ENCODE results near the gene TUFT1. TPM values are rescaled to one million over a fixed set of nuclear protein-coding genes. Genes with fewer than 3 reads are reported as not detected.
A peak's percentile ranks its signal among the peaks of the same experiment; 100 is the strongest.

Gene TUFT1, protein sequence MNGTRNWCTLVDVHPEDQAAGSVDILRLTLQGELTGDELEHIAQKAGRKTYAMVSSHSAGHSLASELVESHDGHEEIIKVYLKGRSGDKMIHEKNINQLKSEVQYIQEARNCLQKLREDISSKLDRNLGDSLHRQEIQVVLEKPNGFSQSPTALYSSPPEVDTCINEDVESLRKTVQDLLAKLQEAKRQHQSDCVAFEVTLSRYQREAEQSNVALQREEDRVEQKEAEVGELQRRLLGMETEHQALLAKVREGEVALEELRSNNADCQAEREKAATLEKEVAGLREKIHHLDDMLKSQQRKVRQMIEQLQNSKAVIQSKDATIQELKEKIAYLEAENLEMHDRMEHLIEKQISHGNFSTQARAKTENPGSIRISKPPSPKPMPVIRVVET
- total RNA-seq = 29.5 TPM

DNA sequence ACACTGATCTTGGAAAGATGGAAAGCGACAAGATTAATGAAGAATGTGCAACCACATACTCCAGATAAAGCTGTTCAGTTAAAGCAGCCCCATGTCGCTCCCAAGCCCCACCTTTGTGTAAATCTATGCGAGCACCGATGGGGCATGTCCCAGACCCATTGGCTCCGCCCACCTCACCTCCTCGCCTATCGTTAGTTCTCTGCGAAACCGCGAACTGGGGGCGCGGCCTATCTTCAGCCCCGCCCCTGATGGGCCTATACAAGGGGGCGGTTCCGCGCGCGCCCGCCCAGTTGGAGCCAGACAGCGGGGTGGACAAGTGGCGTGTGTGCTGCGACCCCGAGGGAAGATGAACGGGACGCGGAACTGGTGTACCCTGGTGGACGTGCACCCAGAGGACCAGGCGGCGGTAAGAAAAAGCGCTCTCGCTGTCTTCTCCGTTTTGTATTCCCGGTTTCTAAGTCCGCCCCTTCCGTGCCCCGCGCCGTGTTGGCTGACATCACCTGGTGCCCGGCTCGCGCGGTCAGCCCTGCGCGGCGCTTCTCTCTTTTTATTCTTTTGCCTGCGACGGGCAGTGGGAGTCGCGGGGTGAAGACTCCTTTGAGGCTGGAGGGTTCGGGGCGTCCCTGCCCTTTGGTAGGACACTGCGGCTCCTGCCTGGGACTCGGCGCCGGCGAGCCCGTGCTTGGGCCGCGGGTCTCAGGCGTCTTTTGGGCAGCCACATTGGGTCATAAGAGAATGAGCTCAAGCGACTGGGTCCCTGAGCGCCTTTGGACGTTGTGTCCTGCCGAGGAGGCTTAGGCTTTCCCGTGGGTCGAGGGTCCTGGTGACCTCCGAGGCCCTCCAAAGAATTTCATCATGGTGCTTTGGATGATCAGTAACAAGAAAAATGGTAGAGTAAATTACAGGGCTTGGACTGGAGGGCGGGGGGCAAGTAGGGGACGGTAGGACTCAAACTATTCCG lies at the start of gene TUFT1:
TUFT1 (plus strand) TSS at position 289 of the 961 bp plus-strand sequence; CDS start at position 347, 58 bp downstream.
- DNase-seq (ENCODE audit: low spot score) = peak; percentile 95

DNA sequence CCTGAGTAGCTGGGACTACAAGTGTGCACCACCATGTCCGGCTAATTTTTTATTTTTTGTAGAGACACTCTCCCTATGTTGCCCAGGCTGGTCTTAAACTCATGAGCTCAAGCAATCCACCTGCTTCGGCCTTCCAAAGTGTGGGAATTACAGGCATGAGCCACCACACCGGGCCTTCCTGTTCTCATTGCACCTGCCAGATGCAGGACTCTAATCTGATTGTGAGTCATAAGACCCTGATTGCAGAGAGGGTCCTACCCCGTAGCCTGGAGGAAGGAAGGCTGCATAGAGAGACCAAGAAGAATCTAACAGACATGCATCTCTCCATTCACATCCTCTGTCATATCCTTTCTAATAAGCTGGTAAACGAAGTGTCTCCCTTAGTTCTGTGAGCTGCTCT lies 48.5 kb upstream of the TUFT1 start:
- no peak for DNase-seq (ENCODE audit: low spot score)

DNA sequence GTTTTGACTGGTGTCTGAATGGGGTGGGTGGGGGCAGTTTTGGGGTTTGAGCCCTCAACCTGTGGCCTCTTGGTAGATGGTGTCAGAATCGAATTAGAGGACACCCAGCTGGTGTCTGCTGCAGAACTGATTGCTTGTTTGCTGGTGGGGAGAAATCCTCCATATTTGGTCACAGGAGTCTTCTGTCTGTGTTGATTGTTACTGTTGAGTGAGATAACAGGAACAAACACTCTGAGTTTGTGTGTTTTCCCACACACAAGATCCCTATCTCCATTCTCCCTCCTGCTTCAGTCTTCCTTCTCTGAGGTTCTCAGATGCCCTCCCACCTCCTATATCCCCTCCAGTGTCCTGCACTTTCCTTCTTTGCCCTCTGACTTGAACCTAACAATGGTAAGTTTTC lies 48.0 kb upstream of the TUFT1 start:
- no peak for DNase-seq (ENCODE audit: low spot score)

DNA sequence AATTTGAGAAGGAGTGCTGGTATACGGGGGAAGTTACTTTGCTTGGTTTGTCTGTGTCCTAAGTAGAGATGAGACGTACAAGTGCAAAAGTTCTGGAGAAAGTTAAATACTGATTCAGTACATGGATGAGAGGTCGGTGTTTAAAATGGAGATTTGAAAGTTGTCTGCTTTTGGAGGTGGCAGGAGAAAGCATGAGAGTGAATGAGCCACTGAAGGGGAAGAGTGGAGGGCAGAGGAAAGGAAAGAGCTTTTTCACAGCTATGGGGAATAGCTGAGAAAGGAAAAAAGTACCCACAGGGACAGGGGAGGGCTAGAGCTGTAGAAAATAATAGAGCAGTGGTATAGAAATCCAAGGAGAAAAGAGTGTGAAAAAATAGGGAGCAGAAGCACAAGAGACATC lies 47.1 kb upstream of the TUFT1 start:
- DNase-seq (ENCODE audit: low spot score) = no peak

DNA sequence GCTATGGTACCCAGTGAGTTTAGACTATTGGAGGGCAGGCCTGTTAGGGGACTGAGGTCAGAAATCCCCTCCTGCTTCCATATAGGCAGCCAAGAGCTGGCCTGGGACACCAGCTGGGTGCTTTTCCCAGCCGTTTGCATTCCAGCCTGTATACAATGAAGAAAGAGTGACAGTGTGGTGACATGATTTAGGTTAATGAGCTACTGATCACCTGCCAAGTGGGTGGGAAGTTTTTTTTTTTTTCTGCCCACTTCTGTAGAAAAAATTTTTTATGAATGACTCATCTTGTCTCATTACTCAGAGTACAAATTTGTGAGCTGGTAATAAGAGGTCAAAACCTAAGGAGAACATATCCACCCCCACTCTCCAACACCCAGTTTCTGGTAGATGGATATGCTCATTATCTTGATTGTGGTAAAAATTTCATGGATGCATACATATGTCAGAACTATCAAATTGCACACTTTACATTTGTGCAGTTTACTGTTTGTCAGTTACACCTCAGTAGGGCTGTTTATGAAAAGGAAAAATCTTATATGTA lies 45.3 kb upstream of the TUFT1 start:
- DNase-seq (ENCODE audit: low spot score) = no peak

DNA sequence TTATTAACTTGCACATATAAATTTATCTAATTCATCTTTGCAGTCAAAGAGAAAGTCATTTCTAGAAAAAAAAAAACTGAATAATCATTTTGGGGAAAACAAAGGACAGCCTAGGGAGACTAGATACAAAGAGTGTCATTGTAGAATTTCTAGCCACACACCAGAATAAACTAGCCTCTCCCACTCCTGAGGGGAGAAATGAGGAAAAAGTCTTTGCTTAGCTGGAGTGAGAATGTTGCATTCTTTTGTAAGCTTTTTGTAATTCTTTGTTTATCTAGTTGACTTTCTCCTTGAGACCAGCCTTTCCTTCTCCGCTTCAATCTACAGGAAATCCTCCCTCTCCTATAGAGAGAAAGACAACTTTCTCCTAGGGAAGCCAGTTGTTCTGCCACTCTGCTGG lies 44.8 kb upstream of the TUFT1 start:
- DNase-seq (ENCODE audit: low spot score) = no peak

DNA sequence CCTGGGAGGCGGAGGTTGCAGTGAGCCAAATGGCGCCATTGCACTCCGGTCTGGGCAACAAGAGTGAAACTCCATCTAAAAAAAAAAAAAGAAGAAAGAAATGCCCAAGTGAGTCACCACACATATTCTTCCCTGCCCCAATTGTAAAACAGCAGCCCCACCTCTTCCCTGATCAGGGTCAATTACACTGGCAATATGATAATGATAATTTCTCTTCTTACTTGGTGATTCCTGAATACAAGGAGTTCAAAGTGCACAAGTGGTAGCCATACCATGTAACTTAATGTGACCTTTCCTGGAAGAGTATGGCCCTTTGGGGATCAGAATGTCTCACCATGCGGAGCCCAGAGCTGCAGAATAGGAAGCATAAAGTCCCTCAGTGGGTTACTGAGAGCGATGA lies 40.7 kb upstream of the TUFT1 start:
- no peak for DNase-seq (ENCODE audit: low spot score)

DNA sequence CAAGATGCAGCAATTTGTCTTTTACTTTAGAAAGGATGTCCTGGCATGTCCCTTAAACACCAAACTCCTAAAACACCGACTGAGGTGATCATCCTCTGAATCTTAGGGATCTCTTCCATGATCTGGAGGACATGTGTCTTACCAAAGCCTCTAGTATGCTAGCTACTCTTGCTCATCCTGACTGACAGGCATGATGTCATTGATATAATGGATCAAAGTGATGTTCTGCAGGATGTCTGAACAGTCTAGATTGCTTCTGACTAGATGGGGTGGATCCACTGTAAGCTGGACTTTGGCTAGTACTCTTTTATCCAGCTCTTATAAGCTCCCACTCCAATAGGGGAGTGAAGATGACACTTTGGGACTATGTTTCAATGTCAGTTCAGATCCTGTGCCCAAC lies 40.2 kb upstream of the TUFT1 start:
- DNase-seq (ENCODE audit: low spot score) = no peak

DNA sequence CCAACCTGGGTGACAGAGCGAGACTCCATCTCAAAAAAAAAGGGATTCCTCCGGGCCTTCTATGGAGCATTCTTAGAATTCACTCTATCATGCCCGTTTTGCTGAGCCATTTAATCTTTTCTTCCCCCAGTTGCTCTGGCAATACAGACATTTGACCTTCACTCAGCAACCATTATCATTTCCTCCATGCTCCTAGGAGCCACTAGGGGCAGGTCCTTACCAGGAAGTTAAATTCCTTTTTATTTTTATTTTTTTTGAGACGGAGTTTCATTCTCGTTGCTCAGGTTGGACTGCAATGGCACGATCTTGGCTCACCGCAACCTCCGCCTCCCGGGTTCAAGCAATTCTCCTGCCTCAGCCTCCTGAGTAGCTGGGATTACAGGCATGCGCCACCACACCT lies 38.6 kb upstream of the TUFT1 start:
- no peak for DNase-seq (ENCODE audit: low spot score)

DNA sequence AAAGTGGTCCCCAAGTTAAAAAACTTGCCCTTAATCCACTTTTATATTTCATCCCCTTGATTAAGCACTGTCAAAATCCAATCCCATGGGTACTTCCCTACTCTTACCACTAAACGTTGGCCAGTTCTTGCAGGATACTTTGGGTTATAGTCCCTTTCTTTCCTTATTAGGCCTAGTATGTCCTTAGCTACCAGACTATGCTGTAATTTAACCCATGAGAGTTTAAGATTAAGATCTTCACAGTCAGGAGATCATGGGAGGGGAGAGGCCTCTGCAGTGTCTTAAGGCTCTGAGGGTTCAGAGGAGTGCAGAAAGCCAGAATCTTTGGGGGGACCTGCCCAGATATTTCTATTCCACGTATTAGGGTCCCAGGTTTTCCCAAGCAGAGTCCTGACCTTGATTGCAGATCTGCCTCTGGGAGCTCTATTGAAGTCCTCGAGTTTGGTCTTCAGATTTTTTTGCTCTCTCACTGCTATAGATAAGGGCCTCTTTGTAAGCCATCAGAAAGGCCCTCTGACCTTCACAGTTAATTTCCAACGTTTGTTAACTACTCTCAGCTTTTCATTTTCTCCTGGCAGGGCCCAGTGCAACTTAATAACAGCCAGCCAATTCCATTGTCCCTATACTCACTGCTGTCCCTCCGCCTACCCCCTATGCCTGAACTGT lies 37.9 kb upstream of the TUFT1 start:
- DNase-seq (ENCODE audit: low spot score) = no peak

DNA sequence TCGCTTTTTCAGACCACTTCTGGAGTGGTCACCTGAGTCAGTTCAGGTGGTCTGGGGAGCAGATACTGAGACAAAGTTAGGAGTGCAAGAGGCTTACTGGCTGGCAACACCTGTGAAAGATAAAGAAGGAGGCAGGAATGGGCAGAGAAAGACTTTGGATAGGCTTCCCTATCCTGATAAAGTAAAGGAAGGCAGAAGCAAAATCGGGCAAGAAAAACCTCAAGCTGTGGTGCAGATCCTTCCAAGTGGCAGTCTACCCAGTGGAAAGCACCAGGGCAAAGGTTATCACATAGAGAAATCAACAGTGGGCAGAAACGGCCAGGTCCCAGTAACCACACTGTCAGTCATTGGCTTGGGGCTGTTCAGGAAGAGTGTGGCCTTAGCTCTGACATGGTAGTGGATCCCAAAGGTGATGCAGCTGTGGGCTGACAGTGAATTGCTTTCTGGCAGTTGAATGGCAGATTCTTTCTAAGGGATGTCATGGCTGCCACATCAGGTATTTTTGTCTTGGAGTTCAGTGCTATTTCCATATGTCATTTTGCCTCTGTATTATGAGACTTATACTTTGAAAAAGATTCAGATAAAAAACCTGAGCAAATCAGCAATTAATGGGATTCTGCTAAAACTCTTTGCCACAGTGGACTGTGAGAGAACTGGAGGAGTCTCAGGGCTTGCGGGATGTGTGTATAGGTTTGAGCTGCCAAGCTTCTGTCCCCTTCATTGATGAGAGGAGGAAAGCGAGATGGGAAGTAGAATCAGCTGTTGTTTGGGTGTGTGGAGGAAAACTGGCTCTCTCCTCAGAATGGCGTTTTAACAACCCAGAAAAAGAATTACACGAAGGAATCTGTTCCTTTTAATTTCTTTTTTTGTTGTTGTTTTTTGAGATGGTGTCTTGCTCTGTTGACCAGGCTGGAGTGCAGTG lies 37.0 kb upstream of the TUFT1 start:
- no peak for DNase-seq (ENCODE audit: low spot score)

DNA sequence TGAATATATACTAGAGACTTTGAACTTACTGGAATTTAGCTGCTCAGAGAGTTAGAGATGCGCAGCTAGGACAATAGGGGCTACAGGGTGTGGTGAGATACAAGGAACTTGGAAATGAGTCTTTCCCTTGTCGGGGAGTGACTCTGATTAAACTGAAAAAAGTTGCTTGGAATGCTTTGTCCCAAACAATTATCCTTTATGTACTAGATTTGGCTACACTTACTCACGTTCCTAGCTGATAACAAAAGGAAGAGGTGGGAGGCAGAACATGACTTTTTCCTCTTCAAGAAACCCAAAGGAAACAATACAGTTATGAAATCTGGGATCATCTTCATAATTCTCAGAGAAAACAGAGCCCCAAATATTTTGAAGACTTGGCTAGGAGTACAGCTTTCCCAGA lies 35.9 kb upstream of the TUFT1 start:
- DNase-seq (ENCODE audit: low spot score) = no peak

DNA sequence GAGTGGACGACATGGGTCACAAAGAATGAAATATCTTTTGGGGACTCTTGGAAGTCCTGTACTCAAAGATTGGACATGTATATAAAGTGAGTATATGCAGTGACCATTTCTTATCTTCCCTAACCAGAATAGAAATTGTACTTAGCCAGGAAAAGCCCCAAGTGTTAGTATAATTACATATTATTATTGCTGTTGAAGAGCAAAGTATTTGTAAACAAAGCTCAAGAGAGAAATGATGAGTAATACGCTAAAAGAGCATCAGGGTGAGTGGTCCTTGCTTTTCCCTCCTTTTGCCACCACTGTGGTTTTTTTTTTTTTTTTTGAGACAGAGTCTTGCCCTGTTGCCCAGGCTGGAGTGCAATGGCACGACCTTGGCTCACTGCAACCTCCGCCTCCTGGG lies 35.4 kb upstream of the TUFT1 start:
- DNase-seq (ENCODE audit: low spot score) = no peak

DNA sequence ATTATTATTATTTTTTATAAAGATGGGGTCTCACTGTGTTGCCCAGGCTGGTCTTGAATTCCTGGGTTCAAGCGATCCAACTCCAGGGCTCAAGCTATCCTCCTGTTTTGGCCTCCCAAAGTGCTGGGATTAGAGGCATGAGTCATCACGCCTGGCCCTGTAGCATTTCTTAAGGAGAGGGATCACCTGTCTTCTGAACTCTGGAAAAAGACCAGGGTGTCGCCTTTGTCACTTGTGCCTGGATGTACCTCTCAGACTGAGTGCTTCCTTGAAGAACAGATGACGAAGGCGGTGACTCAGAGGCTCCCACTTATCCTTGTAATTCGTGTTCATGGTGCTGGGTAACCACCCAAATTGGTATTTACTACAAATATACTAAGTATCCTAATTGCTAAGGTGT lies 31.3 kb upstream of the TUFT1 start:
- no peak for DNase-seq (ENCODE audit: low spot score)

DNA sequence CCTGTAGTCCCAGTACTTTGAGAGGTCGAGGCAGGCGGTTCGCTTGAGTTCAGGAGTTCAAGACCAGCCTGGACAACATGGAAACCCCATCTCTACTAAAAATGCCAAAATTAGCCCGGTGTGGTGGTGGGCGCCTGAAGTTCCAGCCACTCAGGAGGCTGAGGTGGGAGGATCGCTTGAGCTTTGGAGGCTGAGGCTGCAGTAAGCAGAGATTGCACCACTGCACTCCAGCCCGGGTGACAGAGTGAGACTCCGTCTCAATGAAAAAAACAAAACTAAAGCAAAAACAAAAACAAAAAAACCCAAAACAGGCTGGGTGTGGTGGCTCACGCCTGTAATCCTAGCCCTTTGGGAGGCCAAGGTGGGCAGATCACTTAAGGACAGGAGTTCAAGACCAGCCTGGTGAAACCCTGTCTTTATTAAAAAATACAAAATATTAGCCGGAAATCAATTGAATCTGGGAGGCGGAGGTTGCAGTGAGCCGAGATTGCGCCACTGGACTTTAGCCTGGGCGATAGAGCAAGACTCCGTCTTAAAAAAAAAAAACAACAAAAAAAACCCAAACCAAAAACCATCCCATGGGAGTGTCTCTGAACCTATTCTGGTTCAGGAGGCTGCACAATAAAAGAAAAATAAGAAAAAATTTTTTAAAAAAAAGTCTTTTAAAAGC lies 30.6 kb upstream of the TUFT1 start:
- DNase-seq (ENCODE audit: low spot score) = no peak

DNA sequence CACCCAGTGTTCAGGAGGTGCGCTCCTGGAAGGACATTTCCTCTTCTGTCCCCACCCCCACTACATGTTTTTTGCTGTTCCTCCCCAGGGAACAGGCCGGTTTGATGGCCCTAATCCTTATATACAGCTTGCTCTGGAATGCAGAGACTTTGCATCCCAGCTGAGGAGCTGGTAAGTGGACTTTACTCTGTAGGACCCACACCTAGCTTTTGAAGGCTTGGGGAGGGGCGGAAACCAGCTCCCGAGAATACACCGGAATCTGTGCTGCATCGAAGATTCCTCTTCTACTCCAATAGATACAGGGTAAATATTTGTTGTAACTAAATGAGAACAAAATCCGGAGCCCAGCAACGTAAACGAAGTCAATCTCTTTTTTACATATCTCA lies 30.1 kb upstream of the TUFT1 start:
- DNase-seq (ENCODE audit: low spot score) = no peak

DNA sequence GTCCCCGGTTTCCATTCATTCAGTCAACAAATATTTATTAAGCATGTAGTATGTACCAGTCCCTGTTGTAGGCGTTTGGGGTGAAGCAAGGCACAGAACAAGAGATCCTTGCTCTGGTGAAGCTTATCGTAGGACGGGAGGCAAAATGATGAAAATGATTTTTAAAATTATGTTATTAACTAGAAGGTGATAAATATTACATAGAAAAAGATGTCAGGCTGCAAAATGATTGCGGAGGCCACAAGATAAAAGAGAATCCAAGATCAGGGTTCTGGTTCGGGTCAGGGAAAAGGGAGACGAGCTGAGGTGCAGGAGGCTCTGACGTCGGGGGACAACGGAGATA lies 29.5 kb upstream of the TUFT1 start:
- DNase-seq (ENCODE audit: low spot score) = no peak

DNA sequence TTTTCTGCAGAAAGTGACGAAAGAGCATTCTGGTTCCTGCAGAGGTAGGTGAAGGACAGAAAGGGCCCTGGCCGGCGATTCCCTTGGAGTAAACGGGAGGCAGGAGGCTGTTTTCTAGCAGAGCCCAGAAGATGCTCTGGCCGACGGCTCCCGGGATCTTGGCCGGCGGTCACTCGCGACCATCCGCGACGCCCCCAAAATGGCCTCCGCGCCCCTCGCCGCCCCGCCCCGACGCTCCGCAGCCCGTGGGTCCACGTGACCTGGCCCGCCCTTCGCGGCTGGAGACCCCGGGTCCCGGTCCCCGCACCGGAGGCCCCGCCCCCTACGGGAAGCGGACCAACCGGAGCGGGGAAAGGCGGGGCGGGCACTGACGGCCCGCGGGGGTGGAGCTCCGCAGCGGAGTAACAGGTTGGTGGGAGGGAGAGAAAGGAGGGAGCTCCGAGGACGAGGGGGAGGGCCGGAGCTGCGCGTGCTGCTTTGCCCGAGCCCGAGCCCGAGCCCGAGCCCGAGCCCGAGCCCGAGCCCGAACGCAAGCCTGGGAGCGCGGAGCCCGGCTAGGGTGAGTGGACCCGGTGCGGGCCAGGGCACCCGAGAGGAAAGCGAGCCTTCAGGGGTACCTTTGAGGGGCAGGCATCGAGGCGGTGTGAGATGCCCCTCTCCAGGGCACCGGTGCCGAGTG lies 29.0 kb upstream of the TUFT1 start, which contains the start of gene CGN:
CGN (plus strand) TSS at position 431 of the 679 bp plus-strand sequence. CDS start 7,133 bp downstream, outside the sequence.
- DNase-seq (ENCODE audit: low spot score) = peak; percentile 91

DNA sequence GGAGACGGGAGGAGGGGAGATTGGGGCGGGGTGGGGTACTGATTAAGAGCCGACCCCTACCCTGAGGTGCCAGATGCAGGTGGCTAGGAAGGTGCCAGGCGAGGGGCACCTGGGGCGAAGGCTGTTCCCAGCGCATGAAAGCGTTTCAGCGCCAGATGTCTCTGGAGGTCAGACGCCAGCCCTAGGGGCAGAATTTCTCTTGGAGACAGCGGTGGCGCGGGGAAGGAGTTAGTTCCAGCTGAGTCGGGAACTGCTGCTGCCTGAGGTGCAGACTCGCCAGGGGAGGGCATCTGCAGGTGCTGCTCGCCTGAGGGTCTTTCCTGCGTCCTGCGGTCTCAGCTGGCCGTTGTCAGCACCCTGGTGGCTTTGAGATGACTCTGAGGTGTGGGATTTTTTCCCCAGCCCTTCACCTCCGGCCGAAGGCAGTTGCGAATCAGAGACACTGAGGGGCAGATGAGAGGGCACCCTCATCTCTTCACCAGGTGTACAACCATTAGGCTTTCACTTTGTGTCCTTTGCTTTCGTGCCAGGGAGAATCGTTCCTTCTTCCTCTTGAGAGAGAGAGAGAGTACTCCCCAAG lies 28.4 kb upstream of the TUFT1 start:
- peak; percentile 54 for DNase-seq (ENCODE audit: low spot score)

All from ureter (tissue), 1 donor.